ENCODE measurements around the gene CCDC33.

CCDC33 gene

GRCh38 chr15:74318376-74319137, 82.4 kb downstream of the CCDC33 start:
- H3K9ac ChIP-seq (ENCODE audit: low read depth, low read length): no peak overlapping the region
- TF ChIP-seq CTCF (IDR thresholded peaks at IDR 0.05; ENCODE audit: borderline replicate concordance, extremely low read depth, low read length, poor library complexity, severe bottlenecking): no peak
- TF ChIP-seq EZH2 (IDR thresholded peaks at IDR 0.05; ENCODE audit: borderline replicate concordance, low read depth, low read length, severe bottlenecking): no peak
- H3K4me1 ChIP-seq (ENCODE audit: insufficient read depth, low read length): no peaks in the 10 kb centered on the region
- no peaks in the 10 kb centered on the region for H3K9me3 ChIP-seq (ENCODE audit: insufficient read depth, low read length, severe bottlenecking)
- H3K27me3 ChIP-seq (ENCODE audit: insufficient read depth, low read length, poor library complexity): no peaks in the 10 kb centered on the region
- H4K20me1 ChIP-seq (ENCODE audit: insufficient read depth, low read length): no peaks in the 10 kb centered on the region
- no peaks in the 10 kb centered on the region for H3K36me3 ChIP-seq (ENCODE audit: insufficient read depth, low read length)
- H3K4me2 ChIP-seq (ENCODE audit: insufficient read depth, low read length): no peak overlapping the region
- H3K79me2 ChIP-seq (ENCODE audit: insufficient read depth, low read length): no peaks in the 10 kb centered on the region
- no peak for DNase-seq
- H3K4me3 ChIP-seq (ENCODE audit: low read depth in 1 of 2, low read length in 2 of 2): no peak overlapping the region
- H2AFZ ChIP-seq (ENCODE audit: low read depth, low read length): no peak overlapping the region
- no peak for ATAC-seq (ENCODE audit: insufficient read depth, low read depth)
- no peak overlapping the region for H3K27ac ChIP-seq (ENCODE audit: low read length)

GRCh38 chr15:74319138-74319460, 83.0 kb downstream of the CCDC33 start:
- Histone ChIP-seq H3K79me2 (ENCODE audit: insufficient read depth, low read length) (no peaks in the 10 kb centered on the region), H3K9me3 (ENCODE audit: insufficient read depth, low read length, severe bottlenecking) (no peaks in the 10 kb centered on the region), H3K4me1 (ENCODE audit: insufficient read depth, low read length) (no peaks in the 10 kb centered on the region), H3K9ac (ENCODE audit: low read depth, low read length) (no peak overlapping the region), H2AFZ (ENCODE audit: low read depth, low read length) (no peak overlapping the region), H3K36me3 (ENCODE audit: insufficient read depth, low read length) (no peaks in the 10 kb centered on the region), H4K20me1 (ENCODE audit: insufficient read depth, low read length) (no peaks in the 10 kb centered on the region), H3K4me2 (ENCODE audit: insufficient read depth, low read length) (no peak overlapping the region), H3K27ac (ENCODE audit: low read length) (no peak overlapping the region), H3K27me3 (ENCODE audit: insufficient read depth, low read length, poor library complexity) (no peaks in the 10 kb centered on the region), H3K4me3 (ENCODE audit: low read depth in 1 of 2, low read length in 2 of 2) (no peak overlapping the region)
- no peak for ATAC-seq (ENCODE audit: insufficient read depth, low read depth)
- no peak for DNase-seq
- no peak for TF ChIP-seq CTCF (IDR thresholded peaks at IDR 0.05; ENCODE audit: borderline replicate concordance, extremely low read depth, low read length, poor library complexity, severe bottlenecking)
- TF ChIP-seq EZH2 (IDR thresholded peaks at IDR 0.05; ENCODE audit: borderline replicate concordance, low read depth, low read length, severe bottlenecking): no peak

GRCh38 chr15:74319596-74320351, 83.6 kb downstream of the CCDC33 start:
- TF ChIP-seq EZH2 (IDR thresholded peaks at IDR 0.05; ENCODE audit: borderline replicate concordance, low read depth, low read length, severe bottlenecking) (no peak), CTCF (IDR thresholded peaks at IDR 0.05; ENCODE audit: borderline replicate concordance, extremely low read depth, low read length, poor library complexity, severe bottlenecking) (no peak)
- Histone ChIP-seq H4K20me1 (ENCODE audit: insufficient read depth, low read length) (no peaks in the 10 kb centered on the region), H3K27me3 (ENCODE audit: insufficient read depth, low read length, poor library complexity) (no peaks in the 10 kb centered on the region), H3K27ac (ENCODE audit: low read length) (no peak overlapping the region), H3K9me3 (ENCODE audit: insufficient read depth, low read length, severe bottlenecking) (no peaks in the 10 kb centered on the region), H3K4me3 (ENCODE audit: low read depth in 1 of 2, low read length in 2 of 2) (no peak overlapping the region), H3K9ac (ENCODE audit: low read depth, low read length) (no peak overlapping the region), H2AFZ (ENCODE audit: low read depth, low read length) (no peak overlapping the region), H3K4me2 (ENCODE audit: insufficient read depth, low read length) (no peak overlapping the region), H3K79me2 (ENCODE audit: insufficient read depth, low read length) (no peaks in the 10 kb centered on the region), H3K4me1 (ENCODE audit: insufficient read depth, low read length) (no peaks in the 10 kb centered on the region), H3K36me3 (ENCODE audit: insufficient read depth, low read length) (no peaks in the 10 kb centered on the region)
- ATAC-seq (ENCODE audit: insufficient read depth, low read depth) (no peak), DNase-seq (no peak)

Data from DND-41 (cell line).